Adrenal gland (tissue), 5 donors: ENCODE results near the gene CDH4.

ENCODE experiments used
- CTCF ChIP-seq, 6 experiments: fragments of 450-650 bp in 4 of 6; fragments of 200-600 bp in 2 of 6; sonication (generic) in 1 of 6; IDR thresholded peaks; 1 replicate in 5 of 6; 2 replicates in 1 of 6; pipeline versions ENCODE4 v1.5.1 to v1.8.0; 2016 to 2021; ENCODE audit warnings: antibody characterized with exemption in 6 of 6, mild to moderate bottlenecking in 2 of 6, moderate library complexity in 1 of 6
- POLR2A ChIP-seq, 2 donors: fragments of 450-650 bp; IDR thresholded peaks; one replicate each; pipeline ENCODE4 v1.6.1; 2017; ENCODE audit warnings: antibody characterized with exemption in 2 of 2, mild to moderate bottlenecking in 2 of 2, moderate library complexity in 1 of 2
- donor health status: DM: no; HTN: no; CAD: no.

- TF ChIP-seq POLR2A (IDR thresholded peaks at IDR 0.05) (no peak), CTCF (IDR thresholded peaks at IDR 0.05) (no peak)
Measured at GRCh38 chr20:61726979-61727378, 474.9 kb downstream of the CDH4 start.
